ENCODE results near the gene ANKFN1. TPM values are rescaled to one million over a fixed set of nuclear protein-coding genes. Genes with fewer than 3 reads are reported as not detected.

Gene ANKFN1
- total RNA-seq, 1 donor from 2014 or later: 0.96 TPM

DNA sequence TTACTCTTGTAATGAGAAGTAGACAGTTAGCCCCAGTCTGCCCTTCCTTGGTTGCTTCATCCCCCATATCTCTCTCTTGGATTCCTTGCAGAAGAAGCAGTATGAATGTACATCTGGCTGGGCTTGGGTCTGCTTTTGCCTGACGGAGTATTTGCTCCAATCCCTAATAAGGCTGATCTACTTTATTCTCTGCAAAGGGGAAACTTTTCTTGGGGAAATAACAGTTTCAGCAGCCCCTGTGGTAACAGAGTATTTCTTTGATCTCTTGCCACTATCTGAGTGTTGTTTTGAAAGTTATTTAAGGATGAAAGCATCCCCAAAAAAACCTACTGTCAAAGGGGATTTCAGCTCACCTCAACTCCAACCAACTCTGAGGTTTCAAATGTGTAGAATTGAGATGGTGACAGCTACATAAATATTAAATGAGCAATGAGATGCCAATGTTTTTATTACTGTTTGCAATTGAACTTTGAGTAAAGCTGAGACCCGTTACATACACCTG, 271.3 kb downstream of the ANKFN1 start:
- H3K36me3 Mint-ChIP-seq (ENCODE audit: unreplicated experiment): no peaks in the 10 kb centered on the region
- H3K27me3 Mint-ChIP-seq (ENCODE audit: unreplicated experiment): no peaks in the 10 kb centered on the region
- H3K4me1 Mint-ChIP-seq (ENCODE audit: low read depth, unreplicated experiment): no peaks in the 10 kb centered on the region
- TF ChIP-seq CTCF (IDR thresholded peaks at IDR 0.05; ENCODE audit: partially characterized antibody, unreplicated experiment): no peak
- no peak overlapping the region for H3K27ac Mint-ChIP-seq (ENCODE audit: unreplicated experiment)
- DNase-seq: no peak
- H3K4me3 Mint-ChIP-seq (ENCODE audit: unreplicated experiment): no peak overlapping the region
- no peaks in the 10 kb centered on the region for H3K9me3 Mint-ChIP-seq (ENCODE audit: unreplicated experiment)

DNA sequence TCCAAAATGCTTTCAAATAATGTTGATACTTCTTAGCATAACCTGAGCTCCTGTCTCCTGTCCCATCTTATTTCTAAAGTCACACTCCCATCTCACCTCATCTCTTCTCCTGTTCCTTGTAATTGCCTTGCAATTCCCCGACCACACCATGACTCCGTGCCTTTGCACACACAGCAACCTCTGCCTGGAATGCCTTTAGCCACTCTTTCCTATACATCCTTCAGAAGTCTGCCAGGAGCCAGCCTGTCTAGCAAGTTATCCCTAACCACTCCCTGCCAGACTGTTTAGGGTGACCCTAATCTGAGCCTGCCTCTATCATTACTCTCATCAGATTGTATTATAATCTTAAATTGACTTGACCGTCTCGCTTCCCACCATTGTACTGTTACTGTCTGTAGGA, 272.2 kb downstream of the ANKFN1 start:
- Mint-ChIP-seq H3K9me3 (ENCODE audit: unreplicated experiment) (no peaks in the 10 kb centered on the region), H3K27ac (ENCODE audit: unreplicated experiment) (no peak overlapping the region), H3K4me3 (ENCODE audit: unreplicated experiment) (no peak overlapping the region), H3K36me3 (ENCODE audit: unreplicated experiment) (no peaks in the 10 kb centered on the region), H3K27me3 (ENCODE audit: unreplicated experiment) (no peaks in the 10 kb centered on the region), H3K4me1 (ENCODE audit: low read depth, unreplicated experiment) (no peaks in the 10 kb centered on the region)
- TF ChIP-seq CTCF (IDR thresholded peaks at IDR 0.05; ENCODE audit: partially characterized antibody, unreplicated experiment): no peak
- no peak for DNase-seq

GRCh38 chr17:56426901-56427300, 273.6 kb downstream of the ANKFN1 start:
- TF ChIP-seq CTCF (IDR thresholded peaks at IDR 0.05; ENCODE audit: partially characterized antibody, unreplicated experiment): no peak
- H3K36me3 Mint-ChIP-seq (ENCODE audit: unreplicated experiment): no peaks in the 10 kb centered on the region
- no peak overlapping the region for H3K27ac Mint-ChIP-seq (ENCODE audit: unreplicated experiment)
- DNase-seq: no peak
- H3K9me3 Mint-ChIP-seq (ENCODE audit: unreplicated experiment): no peaks in the 10 kb centered on the region
- H3K4me1 Mint-ChIP-seq (ENCODE audit: low read depth, unreplicated experiment): no peaks in the 10 kb centered on the region
- H3K4me3 Mint-ChIP-seq (ENCODE audit: unreplicated experiment): no peak overlapping the region
- H3K27me3 Mint-ChIP-seq (ENCODE audit: unreplicated experiment): no peaks in the 10 kb centered on the region

- no peaks in the 10 kb centered on the region for H3K9me3 Mint-ChIP-seq (ENCODE audit: unreplicated experiment)
- H3K27me3 Mint-ChIP-seq (ENCODE audit: unreplicated experiment): no peaks in the 10 kb centered on the region
- no peak for DNase-seq
- H3K4me1 Mint-ChIP-seq (ENCODE audit: low read depth, unreplicated experiment): no peaks in the 10 kb centered on the region
- no peaks in the 10 kb centered on the region for H3K36me3 Mint-ChIP-seq (ENCODE audit: unreplicated experiment)
- no peak overlapping the region for H3K27ac Mint-ChIP-seq (ENCODE audit: unreplicated experiment)
- H3K4me3 Mint-ChIP-seq (ENCODE audit: unreplicated experiment): no peak overlapping the region
- no peak for TF ChIP-seq CTCF (IDR thresholded peaks at IDR 0.05; ENCODE audit: partially characterized antibody, unreplicated experiment)
Observed at GRCh38 chr17:56431736-56432135, 278.5 kb downstream of the ANKFN1 start.

DNA sequence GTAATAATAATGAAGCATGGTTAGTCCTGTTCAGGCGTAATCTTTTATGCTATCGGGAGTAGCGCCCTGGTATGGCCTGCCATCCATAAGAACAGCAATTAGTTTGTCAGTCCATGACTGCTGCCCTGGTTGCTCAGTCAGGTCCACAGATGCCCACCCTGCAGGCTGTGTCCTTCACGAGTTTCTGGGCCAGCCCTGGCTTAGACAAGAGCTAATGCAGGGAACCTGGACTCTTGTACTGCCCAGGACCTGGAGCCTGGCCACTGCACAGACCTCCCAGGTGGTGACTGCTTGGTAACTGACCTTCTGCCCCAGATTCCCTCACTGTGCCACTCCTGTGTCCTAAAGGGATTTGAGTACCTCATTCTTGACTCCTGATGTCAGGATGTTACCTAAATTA, 279.2 kb downstream of the ANKFN1 start:
- no peaks in the 10 kb centered on the region for H3K36me3 Mint-ChIP-seq (ENCODE audit: unreplicated experiment)
- no peak overlapping the region for H3K27ac Mint-ChIP-seq (ENCODE audit: unreplicated experiment)
- no peak overlapping the region for H3K4me3 Mint-ChIP-seq (ENCODE audit: unreplicated experiment)
- DNase-seq: no peak
- no peaks in the 10 kb centered on the region for H3K4me1 Mint-ChIP-seq (ENCODE audit: low read depth, unreplicated experiment)
- no peak for TF ChIP-seq CTCF (IDR thresholded peaks at IDR 0.05; ENCODE audit: partially characterized antibody, unreplicated experiment)
- H3K27me3 Mint-ChIP-seq (ENCODE audit: unreplicated experiment): no peaks in the 10 kb centered on the region
- no peaks in the 10 kb centered on the region for H3K9me3 Mint-ChIP-seq (ENCODE audit: unreplicated experiment)
